Keratinocyte (primary cell): ENCODE results near the gene ADAMTS4.

Experiments
- CTCF ChIP-seq, 3 experiments: IDR thresholded peaks in 1 of 3; conservative IDR thresholded peaks in 1 of 3; optimal IDR thresholded peaks in 1 of 3; 2 replicates in 2 of 3; 3 replicates in 1 of 3; pipeline versions ENCODE3 to v1.5.1; 2011; ENCODE audit warnings: low read length in 3 of 3, mild to moderate bottlenecking in 3 of 3, moderate library complexity in 2 of 3, control low read depth in 1 of 3, inconsistent platforms in 1 of 3; ENCODE audit not compliant: insufficient read depth in 2 of 3; ENCODE audit errors: extremely low read depth in 1 of 3
- EZH2 ChIP-seq: IDR thresholded peaks from one replicate; pipeline ENCODE4 v1.6.1; 2012; ENCODE audit warnings: inconsistent platforms, mild to moderate bottlenecking, low read length, moderate library complexity

DNA sequence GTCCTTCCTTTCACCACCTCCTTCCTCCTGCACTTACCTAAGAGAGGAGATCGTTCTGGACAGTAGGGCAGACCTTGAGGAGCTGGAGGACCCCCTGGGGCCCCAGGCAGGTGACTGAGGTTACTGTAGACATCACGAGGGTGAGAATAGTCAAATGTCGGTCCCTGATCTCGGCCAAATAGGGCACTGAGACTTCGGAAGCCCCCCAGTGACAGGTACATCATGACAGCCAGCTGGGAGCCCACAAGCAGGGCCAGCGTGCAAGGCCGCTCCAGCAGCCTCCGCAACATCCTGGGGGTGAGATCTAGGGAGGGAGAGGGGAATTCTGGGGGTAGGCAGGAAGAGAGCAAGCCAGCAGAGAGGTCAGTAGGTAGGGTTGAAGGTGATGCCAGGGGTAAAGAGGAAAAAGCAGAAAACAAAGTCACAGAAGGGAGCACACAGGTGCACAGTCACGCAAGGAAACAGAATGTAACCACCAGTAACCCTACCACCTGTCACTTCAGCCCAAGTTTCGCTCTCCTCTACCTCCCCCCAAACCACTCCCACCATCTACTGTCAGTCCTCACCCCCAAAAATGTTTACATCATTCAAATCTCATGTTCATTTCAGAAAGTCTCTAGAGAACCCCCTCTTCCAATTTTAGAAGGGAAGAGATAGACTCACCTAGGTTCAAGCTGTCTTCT, 22.9 kb downstream of the ADAMTS4 start:
- TF ChIP-seq CTCF (optimal IDR thresholded peaks at IDR 0.05 in 1 of 3, IDR thresholded peaks at IDR 0.05 in 1 of 3, conservative IDR thresholded peaks at IDR 0.05 in 1 of 3; ENCODE audit: extremely low read depth in 1 of 3, insufficient read depth in 2 of 3, low read length in 3 of 3) (no peak), EZH2 (no peak)
